Trophoblast cell (in vitro differentiated cells and primary cell): ENCODE data around the gene CDHR5.

Source experiments
- DNase-seq, 2 donors: peaks; one replicate each; pipeline ENCODE4 v3.0.0-alpha.2; 2016
- H2AFZ ChIP-seq: 2 replicates; pipeline ENCODE4 v1.6.1; 2013; ENCODE audit warnings: low read length, moderate library complexity, mild to moderate bottlenecking; ENCODE audit not compliant: insufficient read depth, poor library complexity
- H2AK5ac ChIP-seq: 2 replicates; pipeline ENCODE4 v1.6.1; 2013; ENCODE audit warnings: mild to moderate bottlenecking, low read length
- H2BK120ac ChIP-seq: 2 replicates; pipeline ENCODE4 v1.6.1; 2013; ENCODE audit warnings: low read length, mild to moderate bottlenecking, moderate library complexity; ENCODE audit not compliant: insufficient read depth, poor library complexity
- H2BK12ac ChIP-seq: 2 replicates; pipeline ENCODE4 v1.6.1; 2013; ENCODE audit warnings: mild to moderate bottlenecking, low read length, moderate library complexity
- H2BK5ac ChIP-seq: 2 replicates; pipeline ENCODE4 v1.6.1; 2013; ENCODE audit warnings: low read length, low read depth, moderate library complexity, mild to moderate bottlenecking; ENCODE audit not compliant: poor library complexity
- H3K14ac ChIP-seq: 2 replicates; pipeline ENCODE4 v1.6.1; 2013; ENCODE audit warnings: mild to moderate bottlenecking, low read length
- H3K18ac ChIP-seq: 2 replicates; pipeline ENCODE4 v1.6.1; 2013; ENCODE audit warnings: mild to moderate bottlenecking, low read length
- H3K23ac ChIP-seq: 2 replicates; pipeline ENCODE4 v1.6.1; 2013; ENCODE audit warnings: low read length
- H3K27ac ChIP-seq: 2 replicates; pipeline ENCODE4 v1.5.1; 2013; ENCODE audit warnings: low read depth, mild to moderate bottlenecking, inconsistent platforms, low read length, moderate library complexity
- H3K27me3 ChIP-seq: 2 replicates; pipeline ENCODE4 v1.6.1; 2013; ENCODE audit warnings: inconsistent platforms, mild to moderate bottlenecking, low read length, moderate library complexity; ENCODE audit not compliant: insufficient read depth
- H3K36me3 ChIP-seq, 2 experiments: 1 replicate in 1 of 2; 2 replicates in 1 of 2; pipeline ENCODE4 v1.6.1; 2013; ENCODE audit warnings: low read length in 2 of 2, mild to moderate bottlenecking in 2 of 2, moderate library complexity in 1 of 2; ENCODE audit not compliant: insufficient read depth in 2 of 2, control insufficient read depth in 1 of 2
- H3K4ac ChIP-seq: 2 replicates; pipeline ENCODE4 v1.6.1; 2013; ENCODE audit warnings: low read depth, mild to moderate bottlenecking, low read length, moderate library complexity
- H3K4me1 ChIP-seq, 2 experiments: 1 replicate in 1 of 2; 2 replicates in 1 of 2; pipeline ENCODE4 v1.6.1; 2013; ENCODE audit warnings: low read length in 2 of 2, mild to moderate bottlenecking in 2 of 2, moderate library complexity in 1 of 2; ENCODE audit not compliant: insufficient read depth in 2 of 2, control insufficient read depth in 1 of 2
- H3K4me2 ChIP-seq: 2 replicates; pipeline ENCODE4 v1.6.1; 2013; ENCODE audit warnings: inconsistent platforms, mild to moderate bottlenecking, low read length, moderate library complexity
- H3K4me3 ChIP-seq: 2 replicates; pipeline ENCODE4 v1.5.1; 2013; ENCODE audit warnings: mild to moderate bottlenecking, low read depth, low read length, inconsistent platforms
- H3K79me1 ChIP-seq: one replicate; pipeline ENCODE4 v1.6.1; 2013; ENCODE audit warnings: low read length
- H3K79me2 ChIP-seq: 2 replicates; pipeline ENCODE4 v1.6.1; 2013; ENCODE audit warnings: low read length, mild to moderate bottlenecking; ENCODE audit not compliant: control insufficient read depth, insufficient read depth, poor library complexity
- H3K9ac ChIP-seq: 2 replicates; pipeline ENCODE4 v1.6.1; 2013; ENCODE audit warnings: mild to moderate bottlenecking, low read length
- H3K9me3 ChIP-seq: 2 replicates; pipeline ENCODE4 v1.6.1; 2013; ENCODE audit warnings: low read depth, mild to moderate bottlenecking, control low read depth, inconsistent platforms, low read length; ENCODE audit not compliant: insufficient read depth
- H4K12ac ChIP-seq: 2 replicates; pipeline ENCODE4 v1.6.1; 2013; ENCODE audit warnings: low read depth, mild to moderate bottlenecking, low read length, moderate library complexity
- H4K8ac ChIP-seq: 2 replicates; pipeline ENCODE4 v1.6.1; 2013; ENCODE audit warnings: low read depth, mild to moderate bottlenecking, low read length, moderate library complexity
- H4K91ac ChIP-seq: one replicate; pipeline ENCODE4 v1.6.1; 2013; ENCODE audit warnings: low read depth, mild to moderate bottlenecking, low read length, moderate library complexity
- WGBS: extraction: QIAGEN DNeasy Blood & Tissue Kit; methylation state at CpG from one replicate; pipeline ENCODE4 v1.1.7; 2013; ENCODE audit warnings: missing lambda C conversion rate; ENCODE audit not compliant: insufficient read length, insufficient coverage; ENCODE audit errors: extremely low coverage; 5-methylcytosine and 5-hydroxymethylcytosine counted together

CDHR5 gene

DNA sequence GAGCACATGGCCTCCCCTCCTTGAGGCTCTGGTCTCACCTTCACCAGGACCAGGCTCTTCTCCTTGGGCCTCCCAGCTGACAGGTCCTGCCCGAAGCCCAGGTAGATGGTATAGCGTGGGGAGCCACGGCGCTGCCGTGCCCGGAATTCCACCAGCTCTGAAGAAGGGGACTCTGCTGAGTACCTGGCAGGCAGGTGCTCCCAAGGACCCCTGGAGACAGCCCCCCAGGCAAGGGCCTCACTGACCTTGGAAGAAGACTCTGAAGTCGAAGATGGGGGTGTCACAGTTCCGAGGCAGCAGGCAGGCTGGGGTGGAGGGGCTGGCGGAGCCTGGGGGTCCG is 11.8 kb downstream of the CDHR5 start:
- Histone ChIP-seq H2AFZ (no peak overlapping the region), H3K4me1 (peaks cover 9 to 17% of the 10 kb centered on the region in 2 experiments), H4K12ac (no peak overlapping the region), H3K18ac (no peak overlapping the region), H3K23ac (no peak overlapping the region), H3K36me3 (peaks cover 66% of the 10 kb centered on the region in 2 experiments), H3K9me3 (peaks cover 1% of the 10 kb centered on the region), H3K4me2 (no peak overlapping the region), H2BK120ac (no peak overlapping the region), H3K4me3 (no peak overlapping the region), H4K91ac (no peak overlapping the region), H3K79me2 (no peaks in the 10 kb centered on the region), H2AK5ac (no peak overlapping the region), H3K27me3 (no peaks in the 10 kb centered on the region), H3K9ac (no peak overlapping the region), H3K27ac (no peak overlapping the region), H2BK12ac (no peak overlapping the region), H3K4ac (no peak overlapping the region), H3K14ac (no peak overlapping the region), H3K79me1 (peaks cover 2% of the 10 kb centered on the region), H2BK5ac (no peak overlapping the region), H4K8ac (no peak overlapping the region)
- no peak for DNase-seq
- WGBS, result no CpG with 5 or more reads among the region's 10 CpGs

DNA sequence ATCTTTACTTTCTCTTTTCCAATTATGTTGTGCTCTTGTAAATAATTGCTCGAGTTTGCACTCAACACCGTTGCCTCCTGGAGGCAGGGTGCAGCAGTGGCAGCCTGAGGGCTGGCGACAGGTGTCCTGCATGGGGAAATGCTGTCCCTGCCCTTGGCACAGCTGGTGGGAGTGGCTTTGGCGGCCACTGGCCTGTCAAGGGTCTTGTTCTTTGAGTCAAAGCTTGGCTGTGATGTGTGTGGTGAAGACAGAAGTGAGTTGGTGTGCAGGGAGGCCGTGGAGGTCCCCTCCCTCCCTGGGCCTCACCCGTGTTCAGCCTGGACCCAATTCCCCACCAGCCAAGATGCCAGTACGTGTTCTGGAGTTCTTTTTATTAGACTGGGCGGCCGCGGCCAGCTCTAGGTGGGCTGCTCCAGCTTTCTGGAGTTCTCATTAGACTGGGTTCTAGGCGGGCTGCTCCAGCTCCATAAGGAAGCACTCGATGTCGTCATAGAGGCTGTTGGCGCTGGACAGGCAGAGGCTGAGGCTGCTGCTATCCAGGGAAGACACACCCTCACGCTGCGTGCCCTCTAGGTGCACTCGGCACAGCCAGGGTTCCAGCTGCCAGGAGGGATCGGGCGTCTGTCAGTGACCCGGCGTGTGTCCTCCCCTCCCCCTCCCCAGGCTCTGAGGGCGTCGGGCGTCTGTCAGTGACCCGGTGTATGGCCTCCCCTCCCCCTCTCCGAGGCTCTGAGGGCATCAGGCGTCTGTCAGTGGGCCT is 12.4 kb downstream of the CDHR5 start:
- H2BK5ac ChIP-seq, result no peak overlapping the region
- H2AFZ ChIP-seq, result no peak overlapping the region
- no peaks in the 10 kb centered on the region for H3K27me3 ChIP-seq
- H3K79me1 ChIP-seq, result peaks cover 2% of the 10 kb centered on the region
- H3K4me2 ChIP-seq, result no peak overlapping the region
- no peak overlapping the region for H4K91ac ChIP-seq
- H3K4me3 ChIP-seq, result no peak overlapping the region
- H2BK120ac ChIP-seq, result no peak overlapping the region
- H3K27ac ChIP-seq, result no peak overlapping the region
- H3K18ac ChIP-seq, result no peak overlapping the region
- H3K14ac ChIP-seq, result no peak overlapping the region
- peaks cover 68 to 70% of the 10 kb centered on the region in 2 experiments for H3K36me3 ChIP-seq
- H3K4ac ChIP-seq, result no peak overlapping the region
- no CpG with 5 or more reads among the region's 27 CpGs for WGBS
- DNase-seq, result peak; percentile 48 to 74
- peaks cover 1% of the 10 kb centered on the region for H3K9me3 ChIP-seq
- H3K4me1 ChIP-seq, result peaks cover 9 to 17% of the 10 kb centered on the region in 2 experiments
- H2AK5ac ChIP-seq, result no peak overlapping the region
- H2BK12ac ChIP-seq, result no peak overlapping the region
- H3K79me2 ChIP-seq, result no peaks in the 10 kb centered on the region
- H4K12ac ChIP-seq, result no peak overlapping the region
- no peak overlapping the region for H4K8ac ChIP-seq
- H3K23ac ChIP-seq, result no peak overlapping the region
- H3K9ac ChIP-seq, result no peak overlapping the region

DNA sequence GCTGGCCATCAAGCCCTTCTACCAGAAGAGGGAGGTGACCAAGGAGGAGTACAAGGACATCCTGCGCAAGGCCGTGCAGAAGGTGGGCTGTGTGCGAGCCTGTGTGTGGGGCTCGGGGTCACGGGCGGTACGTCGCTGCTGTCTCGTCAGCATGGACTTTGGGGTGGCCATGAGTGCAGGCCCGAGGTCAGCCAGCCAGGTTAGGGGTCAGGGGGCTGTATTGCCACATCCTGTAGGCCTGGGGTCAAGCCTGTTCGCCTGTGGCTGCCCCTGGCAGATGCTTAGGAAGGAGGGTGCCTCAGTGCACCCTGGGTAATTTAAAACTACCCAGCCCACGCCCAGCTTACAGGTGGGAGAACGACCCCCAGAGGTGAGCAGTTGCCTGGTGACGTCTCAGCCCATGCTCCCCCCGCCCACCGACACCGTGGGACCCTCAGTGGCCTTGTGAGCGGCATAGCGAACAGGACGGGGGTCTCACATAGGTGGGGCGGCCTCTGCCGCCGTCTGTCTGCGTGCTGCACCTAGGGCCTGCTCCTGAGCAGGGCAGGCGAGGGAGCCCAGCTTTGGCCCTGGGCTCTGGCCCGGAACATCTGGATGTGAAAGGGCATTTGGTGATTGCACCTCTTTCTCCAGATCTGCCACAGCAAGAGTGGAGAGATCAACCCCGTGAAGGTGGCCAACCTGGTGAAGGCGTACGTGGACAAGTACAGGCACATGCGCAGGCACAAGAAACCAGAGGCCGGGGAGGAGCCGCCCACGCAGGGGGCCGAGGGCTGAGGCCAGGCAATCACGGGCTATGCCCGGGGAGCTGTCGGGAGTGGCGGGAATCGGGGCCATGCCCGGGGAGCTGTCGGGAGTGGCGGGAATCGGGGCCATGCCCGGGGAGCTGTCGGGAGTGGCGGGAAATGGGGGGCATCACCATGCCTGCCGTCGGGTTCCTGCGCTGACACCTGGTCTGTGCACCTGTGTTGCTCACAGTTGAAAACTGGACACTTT is 13.5 kb downstream of the CDHR5 start:
- WGBS, result no CpG with 5 or more reads among the region's 49 CpGs
- Histone ChIP-seq H2BK120ac (no peak overlapping the region), H3K9ac (no peak overlapping the region), H3K79me2 (no peaks in the 10 kb centered on the region), H4K91ac (no peak overlapping the region), H3K27ac (no peak overlapping the region), H2AK5ac (no peak overlapping the region), H3K9me3 (no peaks in the 10 kb centered on the region), H3K23ac (no peak overlapping the region), H4K8ac (no peak overlapping the region), H3K14ac (no peak overlapping the region), H3K27me3 (no peaks in the 10 kb centered on the region), H2AFZ (no peak overlapping the region), H3K4me2 (no peak overlapping the region), H3K4ac (no peak overlapping the region), H3K18ac (no peak overlapping the region), H3K4me1 (peaks cover 9 to 17% of the 10 kb centered on the region in 2 experiments), H3K79me1 (peaks cover 2% of the 10 kb centered on the region), H2BK12ac (no peak overlapping the region), H3K4me3 (no peak overlapping the region), H2BK5ac (no peak overlapping the region), H3K36me3 (peaks cover 78 to 79% of the 10 kb centered on the region in 2 experiments), H4K12ac (no peak overlapping the region)
- DNase-seq, result no peak

DNA sequence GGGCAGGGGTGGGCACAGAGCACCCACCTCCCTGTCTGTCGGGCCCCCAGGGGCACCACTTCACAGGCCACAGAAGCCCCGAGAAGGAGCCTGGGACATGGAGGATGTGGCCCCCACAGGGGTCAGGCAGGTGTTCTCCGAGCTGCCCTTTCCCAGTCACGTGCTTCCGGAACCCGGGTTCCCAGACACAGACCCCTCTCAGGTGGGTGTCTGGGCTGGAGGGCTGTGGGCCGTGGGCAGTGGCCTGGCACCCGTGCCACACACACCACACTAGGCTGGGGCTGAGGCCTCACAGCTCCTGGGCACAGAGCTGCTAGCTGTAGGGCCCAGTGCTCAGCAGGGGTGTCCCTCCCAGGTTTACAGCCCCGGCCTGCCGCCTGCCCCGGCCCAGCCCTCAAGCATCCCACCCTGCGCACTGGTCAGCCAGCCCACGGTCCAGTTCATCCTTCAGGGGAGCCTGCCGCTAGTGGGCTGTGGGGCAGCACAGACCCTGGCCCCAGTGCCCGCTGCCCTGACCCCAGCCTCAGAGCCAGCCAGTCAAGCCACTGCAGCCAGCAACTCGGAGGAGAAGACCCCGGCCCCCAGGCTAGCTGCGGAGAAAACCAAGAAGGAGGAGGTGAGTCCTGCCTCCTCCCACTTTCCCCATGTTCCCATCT is 14.5 kb downstream of the CDHR5 start:
- H3K79me2 ChIP-seq, result no peaks in the 10 kb centered on the region
- no peak overlapping the region for H3K18ac ChIP-seq
- H2AFZ ChIP-seq, result no peak overlapping the region
- H3K4me3 ChIP-seq, result no peak overlapping the region
- no peak overlapping the region for H3K4ac ChIP-seq
- H3K79me1 ChIP-seq, result no peaks in the 10 kb centered on the region
- H3K36me3 ChIP-seq, result peaks cover 89% of the 10 kb centered on the region in 2 experiments
- H2AK5ac ChIP-seq, result no peak overlapping the region
- H4K12ac ChIP-seq, result no peak overlapping the region
- H3K9me3 ChIP-seq, result no peaks in the 10 kb centered on the region
- no peak for DNase-seq
- no peak overlapping the region for H3K14ac ChIP-seq
- H2BK120ac ChIP-seq, result no peak overlapping the region
- no peak overlapping the region for H3K4me2 ChIP-seq
- H3K27ac ChIP-seq, result no peak overlapping the region
- H3K23ac ChIP-seq, result no peak overlapping the region
- no peak overlapping the region for H2BK5ac ChIP-seq
- H3K4me1 ChIP-seq, result peaks cover 9 to 13% of the 10 kb centered on the region in 2 experiments
- H3K9ac ChIP-seq, result no peak overlapping the region
- H4K91ac ChIP-seq, result no peak overlapping the region
- no CpG with 5 or more reads among the region's 18 CpGs for WGBS
- no peaks in the 10 kb centered on the region for H3K27me3 ChIP-seq
- H2BK12ac ChIP-seq, result no peak overlapping the region
- H4K8ac ChIP-seq, result no peak overlapping the region
